ENCODE results near the gene FRAT1. TPM values are rescaled to one million over a fixed set of nuclear protein-coding genes. Genes with fewer than 3 reads are reported as not detected.
A peak's percentile ranks its signal among the peaks of the same experiment; 100 is the strongest.

Gene FRAT1
- polyA plus RNA-seq, 1 experiment: 1.1 TPM

GRCh38 chr10:97320480-97321031 lies 1.5 kb downstream of the FRAT1 start:
- Histone ChIP-seq H3K27me3 (ENCODE audit: control insufficient read depth, insufficient read depth, low read length) (peaks cover 6% of the 10 kb centered on the region), H3K4me3 (ENCODE audit: low read depth, low read length) (peak overlapping the region; percentile 79), H3K9me3 (ENCODE audit: control insufficient read depth, insufficient read depth, low read length) (no peaks in the 10 kb centered on the region), H3K27ac (ENCODE audit: low read depth, low read length) (no peak overlapping the region)
- DNase-seq (ENCODE audit: low read depth, low spot score): no peak
- ChIA-PET CTCF (interaction anchor here (0.8 to 0.9 kb wide), 2 partner anchors 13 to 42 kb away, joined by 3 to 4 read pairs; no protein-coding TSS in a partner anchor), POLR2A (interaction anchor here (1.1 to 2.3 kb wide), 2 partner anchors 8 to 13 kb away, joined by 4 to 18 read pairs; partner anchors contain the start of gene FRAT2)
- TF ChIP-seq CTCF (IDR thresholded peaks at IDR 0.05; ENCODE audit: low read depth, low read length): no peak

GRCh38 chr10:97321032-97321803 lies 2.1 kb downstream of the FRAT1 start:
- ChIA-PET CTCF (interaction anchor here (0.7 to 1.2 kb wide), 3 partner anchors 12 to 111 kb away, joined by 3 to 9 read pairs (median 6); no protein-coding TSS in a partner anchor), POLR2A (no interaction called here)
- Histone ChIP-seq H3K27ac (ENCODE audit: low read depth, low read length) (no peak overlapping the region), H3K27me3 (ENCODE audit: control insufficient read depth, insufficient read depth, low read length) (peaks cover 6% of the 10 kb centered on the region), H3K4me3 (ENCODE audit: low read depth, low read length) (peak overlapping the region; percentile 79), H3K9me3 (ENCODE audit: control insufficient read depth, insufficient read depth, low read length) (no peaks in the 10 kb centered on the region)
- TF ChIP-seq CTCF (IDR thresholded peaks at IDR 0.05; ENCODE audit: low read depth, low read length): no peak
- no peak for DNase-seq (ENCODE audit: low read depth, low spot score)

- Histone ChIP-seq H3K27me3 (ENCODE audit: control insufficient read depth, insufficient read depth, low read length) (peaks cover 6% of the 10 kb centered on the region), H3K27ac (ENCODE audit: low read depth, low read length) (no peak overlapping the region), H3K4me3 (ENCODE audit: low read depth, low read length) (no peak overlapping the region), H3K9me3 (ENCODE audit: control insufficient read depth, insufficient read depth, low read length) (no peaks in the 10 kb centered on the region)
- ChIA-PET CTCF (interaction anchor here (0.7 to 1.2 kb wide), 4 partner anchors 11 to 179 kb away, joined by 3 to 9 read pairs (median 5); no protein-coding TSS in a partner anchor), POLR2A (no interaction called here)
- no peak for DNase-seq (ENCODE audit: low read depth, low spot score)
- no peak for TF ChIP-seq CTCF (IDR thresholded peaks at IDR 0.05; ENCODE audit: low read depth, low read length)
Measured at GRCh38 chr10:97321804-97322190, 2.7 kb downstream of the FRAT1 start.

- no peak for DNase-seq (ENCODE audit: low read depth, low spot score)
- Histone ChIP-seq H3K9me3 (ENCODE audit: control insufficient read depth, insufficient read depth, low read length) (no peaks in the 10 kb centered on the region), H3K27ac (ENCODE audit: low read depth, low read length) (no peak overlapping the region), H3K27me3 (ENCODE audit: control insufficient read depth, insufficient read depth, low read length) (peaks cover 6% of the 10 kb centered on the region), H3K4me3 (ENCODE audit: low read depth, low read length) (no peak overlapping the region)
- no peak for TF ChIP-seq CTCF (IDR thresholded peaks at IDR 0.05; ENCODE audit: low read depth, low read length)
- CTCF ChIA-PET: interaction anchor here (0.9 kb wide), 1 partner anchor 10 kb away, joined by 3 read pairs; no protein-coding TSS in a partner anchor
- POLR2A ChIA-PET: interaction anchor here (0.7 kb wide), 1 partner anchor 35 kb away, joined by 6 read pairs; no protein-coding TSS in a partner anchor
Measured at GRCh38 chr10:97323501-97323900, 4.4 kb downstream of the FRAT1 start.

- TF ChIP-seq CTCF (IDR thresholded peaks at IDR 0.05; ENCODE audit: low read depth, low read length): no peak
- peaks cover 4% of the 10 kb centered on the region for H3K27me3 ChIP-seq (ENCODE audit: control insufficient read depth, insufficient read depth, low read length)
- DNase-seq (ENCODE audit: low read depth, low spot score): no peak
- no peaks in the 10 kb centered on the region for H3K9me3 ChIP-seq (ENCODE audit: control insufficient read depth, insufficient read depth, low read length)
- POLR2A ChIA-PET: no interaction called here
- H3K4me3 ChIP-seq (ENCODE audit: low read depth, low read length): no peak overlapping the region
- no peak overlapping the region for H3K27ac ChIP-seq (ENCODE audit: low read depth, low read length)
- CTCF ChIA-PET: no interaction called here
Measured at GRCh38 chr10:97325754-97326153, 6.7 kb downstream of the FRAT1 start.
